HUES64 (cell line): ENCODE measurements around the gene IL9.

ENCODE experiments used
- H3K27ac ChIP-seq: 2 replicates; pipeline ENCODE4 v1.7.0; 2013; ENCODE audit warnings: low read depth, low read length, inconsistent platforms
- H3K27me3 ChIP-seq: 2 replicates; pipeline ENCODE4 v1.6.1; 2013; ENCODE audit warnings: mild to moderate bottlenecking, low read length; ENCODE audit not compliant: insufficient read depth
- H3K36me3 ChIP-seq: 2 replicates; pipeline ENCODE4 v1.6.1; 2013; ENCODE audit warnings: mild to moderate bottlenecking, low read length; ENCODE audit not compliant: insufficient read depth
- H3K4me1 ChIP-seq: 2 replicates; pipeline ENCODE4 v1.6.1; 2013; ENCODE audit warnings: mild to moderate bottlenecking, low read length, moderate library complexity; ENCODE audit not compliant: insufficient read depth
- H3K4me3 ChIP-seq: 2 replicates; pipeline ENCODE4 v1.5.1; 2013; ENCODE audit warnings: mild to moderate bottlenecking, low read length, moderate library complexity
- H3K9ac ChIP-seq: 2 replicates; pipeline ENCODE4 v1.6.1; 2013; ENCODE audit warnings: mild to moderate bottlenecking, low read depth, low read length
- H3K9me3 ChIP-seq: 2 replicates; pipeline ENCODE4 v1.6.1; 2013; ENCODE audit warnings: low read depth, low read length; ENCODE audit not compliant: insufficient read depth
- WGBS: fragments of 150-250, 120-280 bp; methylation state at CpG from one replicate; pipeline ENCODE4 v1.1.7; 2013; ENCODE audit warnings: missing lambda C conversion rate; 5-methylcytosine and 5-hydroxymethylcytosine counted together

IL9 gene

DNA sequence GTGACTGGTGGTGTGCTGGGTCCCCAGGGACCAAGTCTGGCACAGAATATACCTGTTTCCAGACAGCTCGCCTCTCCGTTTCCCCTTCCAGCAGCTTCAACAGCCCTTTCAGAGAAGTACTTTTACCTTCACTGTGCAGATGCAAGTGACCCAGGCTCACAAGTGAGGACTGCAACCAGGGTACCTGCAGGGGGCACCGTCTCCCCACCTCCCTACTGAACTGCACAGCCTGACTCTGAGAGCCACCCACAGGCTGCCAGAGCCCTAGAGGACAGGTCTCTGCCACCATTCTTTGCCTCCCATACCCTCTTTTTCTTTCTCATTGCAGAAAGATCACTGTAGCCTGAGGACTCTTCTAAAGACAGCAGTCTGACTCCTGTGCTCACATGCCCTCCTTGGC, 15.4 kb downstream of the IL9 start:
- no peak overlapping the region for H3K27ac ChIP-seq
- WGBS: 65% methylated on average over 3 of the region's 3 CpGs
- no peaks in the 10 kb centered on the region for H3K9me3 ChIP-seq
- H3K27me3 ChIP-seq: no peaks in the 10 kb centered on the region
- H3K4me1 ChIP-seq: no peaks in the 10 kb centered on the region
- H3K36me3 ChIP-seq: no peaks in the 10 kb centered on the region
- H3K9ac ChIP-seq: no peak overlapping the region
- H3K4me3 ChIP-seq: no peak overlapping the region

DNA sequence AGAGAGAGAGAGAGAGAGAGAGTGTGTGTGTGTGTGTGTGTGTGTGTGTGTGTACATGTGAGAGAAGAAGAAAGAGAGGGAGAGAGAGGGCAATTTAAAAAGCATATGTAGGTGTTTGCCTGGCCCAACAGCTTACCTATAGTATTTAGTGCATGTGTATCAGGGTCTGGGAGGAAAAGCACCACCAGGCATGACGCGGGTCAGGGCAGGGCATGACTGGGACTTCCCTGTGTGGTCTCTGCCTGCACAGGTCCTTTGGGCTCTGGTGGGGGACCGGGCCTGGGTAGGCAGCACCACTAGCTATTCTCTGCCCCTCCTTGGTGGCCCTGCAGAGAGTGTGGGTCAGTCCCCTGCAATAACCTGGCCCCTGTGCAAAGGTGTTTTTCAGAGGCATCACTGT, 16.1 kb downstream of the IL9 start:
- Histone ChIP-seq H3K27me3 (no peaks in the 10 kb centered on the region), H3K9ac (no peak overlapping the region), H3K9me3 (no peaks in the 10 kb centered on the region), H3K27ac (no peak overlapping the region), H3K4me1 (no peaks in the 10 kb centered on the region), H3K36me3 (no peaks in the 10 kb centered on the region), H3K4me3 (no peak overlapping the region)
- WGBS: 96% methylated on average over 3 of the region's 3 CpGs

DNA sequence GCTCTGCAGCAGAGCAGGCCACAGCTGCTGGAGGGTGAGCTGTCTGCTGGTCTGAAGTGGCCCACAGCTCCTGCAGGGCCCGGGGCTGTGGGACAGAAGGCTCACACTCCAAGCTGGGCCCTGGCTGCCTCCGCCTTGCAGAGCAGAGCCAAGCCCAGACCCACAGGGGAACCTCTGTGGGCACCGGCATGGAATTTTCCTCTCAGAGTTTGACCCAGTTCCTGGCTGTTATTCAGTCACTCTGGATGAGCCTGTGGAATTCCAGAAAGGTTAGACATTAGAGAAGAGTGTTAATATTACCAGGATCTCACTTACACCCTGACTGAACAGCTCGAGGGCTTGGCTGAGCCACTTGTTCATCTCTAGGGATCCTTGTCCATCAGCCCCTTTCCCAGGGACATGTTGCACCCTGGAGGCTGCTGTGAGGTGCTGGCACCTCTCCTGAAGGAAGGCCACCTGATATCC, 17.5 kb downstream of the IL9 start:
- H3K9ac ChIP-seq: no peak overlapping the region
- WGBS: 91% methylated on average over 4 of the region's 4 CpGs
- no peak overlapping the region for H3K27ac ChIP-seq
- no peaks in the 10 kb centered on the region for H3K36me3 ChIP-seq
- no peaks in the 10 kb centered on the region for H3K27me3 ChIP-seq
- no peaks in the 10 kb centered on the region for H3K4me1 ChIP-seq
- no peak overlapping the region for H3K4me3 ChIP-seq
- H3K9me3 ChIP-seq: no peaks in the 10 kb centered on the region

- WGBS: 86% methylated on average over 6 of the region's 6 CpGs
- H3K27me3 ChIP-seq: no peaks in the 10 kb centered on the region
- H3K9me3 ChIP-seq: no peaks in the 10 kb centered on the region
- H3K27ac ChIP-seq: no peak overlapping the region
- no peak overlapping the region for H3K9ac ChIP-seq
- H3K36me3 ChIP-seq: no peaks in the 10 kb centered on the region
- H3K4me3 ChIP-seq: no peak overlapping the region
- H3K4me1 ChIP-seq: no peaks in the 10 kb centered on the region
These were observed 18.0 kb downstream of the IL9 start for GRCh38 chr5:135877570-135878155.

GRCh38 chr5:135876146-135876545, 19.5 kb downstream of the IL9 start:
- no peaks in the 10 kb centered on the region for H3K27me3 ChIP-seq
- 86% methylated on average over 5 of the region's 5 CpGs for WGBS

GRCh38 chr5:135875567-135875966, 20.1 kb downstream of the IL9 start:
- H3K9ac ChIP-seq: no peak overlapping the region
- no peaks in the 10 kb centered on the region for H3K27me3 ChIP-seq
- H3K4me1 ChIP-seq: no peaks in the 10 kb centered on the region
- no peak overlapping the region for H3K27ac ChIP-seq
- H3K4me3 ChIP-seq: no peak overlapping the region
- H3K9me3 ChIP-seq: no peaks in the 10 kb centered on the region
- H3K36me3 ChIP-seq: no peaks in the 10 kb centered on the region
- 94% methylated on average over 3 of the region's 3 CpGs for WGBS

More at GRCh38 chr5:135876146-135876545, 19.5 kb downstream of the IL9 start:
- Histone ChIP-seq H3K36me3 (no peaks in the 10 kb centered on the region), H3K9ac (no peak overlapping the region), H3K4me3 (no peak overlapping the region), H3K9me3 (no peaks in the 10 kb centered on the region), H3K27ac (no peak overlapping the region), H3K4me1 (no peaks in the 10 kb centered on the region)

DNA sequence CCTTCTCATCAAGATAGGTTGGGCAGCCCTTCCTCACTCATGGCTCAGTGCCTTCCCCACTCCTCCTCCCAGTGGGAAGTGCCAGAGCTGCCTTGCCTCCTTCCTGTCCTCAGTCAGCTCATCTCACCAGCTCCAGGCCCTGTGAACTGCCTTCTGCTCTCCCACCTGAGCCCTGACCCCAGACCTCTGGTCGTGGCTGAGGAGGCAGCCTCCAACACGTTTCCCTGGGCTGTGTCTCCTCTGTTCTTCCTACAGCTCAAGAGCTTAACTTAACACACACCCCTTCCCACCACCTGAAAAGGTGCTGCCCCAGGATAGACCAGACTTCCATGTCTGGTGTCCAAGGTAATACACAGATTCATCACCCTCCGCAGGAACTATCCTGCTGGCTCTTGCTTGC, 21.2 kb downstream of the IL9 start:
- no peaks in the 10 kb centered on the region for H3K4me1 ChIP-seq
- no peak overlapping the region for H3K4me3 ChIP-seq
- H3K36me3 ChIP-seq: no peaks in the 10 kb centered on the region
- H3K27me3 ChIP-seq: 0 out of 2 replicates have a peak, but pooled peaks cover 2% of the 10 kb centered on the region
- WGBS: 86% methylated on average over 3 of the region's 3 CpGs
- H3K9ac ChIP-seq: no peak overlapping the region
- H3K27ac ChIP-seq: no peak overlapping the region
- no peaks in the 10 kb centered on the region for H3K9me3 ChIP-seq

GRCh38 chr5:135873831-135874230, 21.8 kb downstream of the IL9 start:
- H3K27me3 ChIP-seq: 0 out of 2 replicates have a peak, but pooled peaks cover 5% of the 10 kb centered on the region
- 89% methylated on average over 5 of the region's 5 CpGs for WGBS
- no peaks in the 10 kb centered on the region for H3K9me3 ChIP-seq

DNA sequence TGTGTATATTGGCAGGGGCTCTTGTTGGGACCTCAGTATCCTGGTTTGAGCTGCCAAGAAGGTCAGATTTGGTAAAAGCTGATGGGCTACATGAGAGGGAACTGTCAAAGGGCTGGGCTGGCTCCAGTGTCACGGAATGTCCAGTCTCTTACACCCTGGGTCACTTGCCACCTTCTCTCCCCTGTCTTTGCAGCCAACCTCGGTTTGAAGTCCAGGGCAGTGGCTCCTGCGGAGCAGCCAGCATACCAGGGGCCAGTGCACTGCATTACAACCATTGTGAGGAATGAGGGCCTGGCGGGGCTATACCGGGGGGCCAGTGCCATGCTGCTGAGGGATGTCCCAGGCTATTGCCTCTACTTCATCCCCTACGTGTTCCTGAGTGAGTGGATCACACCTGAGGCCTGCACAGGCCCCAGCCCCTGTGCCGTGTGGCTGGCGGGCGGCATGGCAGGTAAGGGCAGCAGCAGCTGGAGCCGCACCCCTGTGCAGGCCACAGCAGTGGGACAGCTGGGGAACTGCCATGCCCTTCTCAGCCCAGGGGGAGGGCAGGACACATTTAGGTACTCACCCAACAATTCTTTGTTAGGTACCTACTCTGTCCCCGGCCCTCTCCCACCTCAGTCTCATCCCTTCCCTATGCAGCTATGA, 24.2 kb downstream of the IL9 start:
- H3K9me3 ChIP-seq: no peaks in the 10 kb centered on the region
- H3K9ac ChIP-seq: no peak overlapping the region
- WGBS: 78% methylated on average over 11 of the region's 11 CpGs

More at GRCh38 chr5:135873831-135874230, 21.8 kb downstream of the IL9 start:
- H3K4me3 ChIP-seq: no peak overlapping the region
- H3K4me1 ChIP-seq: no peaks in the 10 kb centered on the region
- H3K36me3 ChIP-seq: no peaks in the 10 kb centered on the region
- no peak overlapping the region for H3K27ac ChIP-seq
- H3K9ac ChIP-seq: no peak overlapping the region

GRCh38 chr5:135869935-135870334, 25.7 kb downstream of the IL9 start:
- H3K4me1 ChIP-seq: no peaks in the 10 kb centered on the region
- H3K4me3 ChIP-seq: no peak overlapping the region
- no peak overlapping the region for H3K27ac ChIP-seq
- no peaks in the 10 kb centered on the region for H3K36me3 ChIP-seq
- 63% methylated on average over 3 of the region's 3 CpGs for WGBS
- H3K9me3 ChIP-seq: no peaks in the 10 kb centered on the region
- H3K9ac ChIP-seq: no peak overlapping the region
- H3K27me3 ChIP-seq: 0 out of 2 replicates have a peak, but pooled peaks cover 5% of the 10 kb centered on the region

More for the DNA sequence above, 24.2 kb downstream of the IL9 start:
- Histone ChIP-seq H3K36me3 (no peaks in the 10 kb centered on the region), H3K4me1 (no peaks in the 10 kb centered on the region), H3K4me3 (no peak overlapping the region), H3K27me3 (0 out of 2 replicates have a peak, but pooled peaks cover 5% of the 10 kb centered on the region), H3K27ac (no peak overlapping the region)

- H3K9me3 ChIP-seq: no peaks in the 10 kb centered on the region
- WGBS: 95% methylated on average over 2 of the region's 2 CpGs
- H3K27ac ChIP-seq: no peak overlapping the region
- H3K27me3 ChIP-seq: 0 out of 2 replicates have a peak, but pooled peaks cover 5% of the 10 kb centered on the region
- H3K36me3 ChIP-seq: no peaks in the 10 kb centered on the region
- no peak overlapping the region for H3K9ac ChIP-seq
- H3K4me3 ChIP-seq: no peak overlapping the region
- no peaks in the 10 kb centered on the region for H3K4me1 ChIP-seq
These were observed 26.4 kb downstream of the IL9 start for GRCh38 chr5:135869276-135869675.
